Urinary bladder (tissue), 4 donors: ENCODE measurements around the gene SMURF2. TPM values are rescaled to one million over a fixed set of nuclear protein-coding genes. Genes with fewer than 3 reads are reported as not detected.
A peak's percentile ranks its signal among the peaks of the same experiment; 100 is the strongest.
"Not testable (repeated sequence)": the region's sequence is repeated elsewhere in the genome, so short reads cannot be mapped to it uniquely, and the experiment has no call there.

Experiments used
- DNase-seq: peaks from one replicate; pipeline ENCODE4 v3.0.0-alpha.2; 2015; ENCODE audit errors: extremely low spot score
- H3K27ac ChIP-seq: one replicate; pipeline ENCODE4 v1.5.1; 2013; ENCODE audit warnings: low read depth, mild to moderate bottlenecking, moderate library complexity
- H3K36me3 ChIP-seq: one replicate; pipeline ENCODE4 v1.6.1; 2013; ENCODE audit warnings: mild to moderate bottlenecking, moderate library complexity; ENCODE audit not compliant: insufficient read depth
- H3K4me1 ChIP-seq: one replicate; pipeline ENCODE4 v1.6.1; 2013; ENCODE audit warnings: mild to moderate bottlenecking, moderate library complexity; ENCODE audit not compliant: insufficient read depth
- H3K4me3 ChIP-seq: one replicate; pipeline ENCODE4 v1.5.1; 2013; ENCODE audit warnings: low read depth, low read length
- WGBS: extraction: QIAGEN DNeasy Blood & Tissue Kit; methylation state at CpG from one replicate; pipeline ENCODE4 v1.1.7; 2013; 5-methylcytosine and 5-hydroxymethylcytosine counted together
- polyA plus RNA-seq: library from polyadenylated mRNA; stranded (reverse); fragments of 200-250 nt; gene quantifications from one replicate; pipeline ENCODE4 v1.2.3, GENCODE V29; 2013
- total RNA-seq: library from RNA; depleted of rRNA; stranded (reverse); fragments of >200 nt; gene quantifications from one replicate; pipeline ENCODE4 v1.2.3, GENCODE V29; 2014
- donor health status: healthy with polysubstance abuse.
- donor health status: healthy.

SMURF2 gene
- total and polyA plus RNA-seq, 2 donors = 11.2 to 91.1 TPM

GRCh38 chr17:64660195-64660977, 1.7 kb downstream of the SMURF2 start:
- H3K4me3 ChIP-seq = peak overlapping the region; percentile 88
- not testable (repeated sequence) for DNase-seq, H3K4me1 ChIP-seq, H3K27ac ChIP-seq, H3K36me3 ChIP-seq
- 18% methylated on average over 11 of the region's 11 CpGs for WGBS

- H3K4me3 ChIP-seq = no peak overlapping the region
- H3K27ac ChIP-seq = no peak overlapping the region
- H3K4me1 ChIP-seq = peaks cover 2% of the 10 kb centered on the region
- H3K36me3 ChIP-seq = peaks cover 1% of the 10 kb centered on the region
- no peak for DNase-seq
These were observed 3.2 kb downstream of the SMURF2 start for GRCh38 chr17:64658931-64659330.

- no peak overlapping the region for H3K4me3 ChIP-seq
- H3K4me1 ChIP-seq = peaks cover 2% of the 10 kb centered on the region
- no peak overlapping the region for H3K27ac ChIP-seq
- H3K36me3 ChIP-seq = peaks cover 1% of the 10 kb centered on the region
- 83% methylated on average over 6 of the region's 6 CpGs for WGBS
- DNase-seq = no peak
These were observed 4.4 kb downstream of the SMURF2 start for GRCh38 chr17:64657610-64658125.

GRCh38 chr17:64655704-64656103, 6.4 kb downstream of the SMURF2 start:
- no peak overlapping the region for H3K4me3 ChIP-seq
- DNase-seq = no peak
- peaks cover 2% of the 10 kb centered on the region for H3K4me1 ChIP-seq
- H3K27ac ChIP-seq = no peak overlapping the region
- 97% methylated on average over 2 of the region's 2 CpGs for WGBS
- H3K36me3 ChIP-seq = peaks cover 1% of the 10 kb centered on the region

- WGBS = 69% methylated on average over 4 of the region's 4 CpGs
- Histone ChIP-seq H3K36me3 (peaks cover 1% of the 10 kb centered on the region), H3K4me1 (no peaks in the 10 kb centered on the region), H3K27ac (no peak overlapping the region), H3K4me3 (no peak overlapping the region)
- DNase-seq = no peak
These were observed 8.1 kb downstream of the SMURF2 start for GRCh38 chr17:64653985-64654355.

- WGBS = 71% methylated on average over 6 of the region's 6 CpGs
- H3K36me3 ChIP-seq = peaks cover 1% of the 10 kb centered on the region
- DNase-seq = no peak
- peak overlapping the region; percentile 29 for H3K27ac ChIP-seq
- no peaks in the 10 kb centered on the region for H3K4me1 ChIP-seq
- H3K4me3 ChIP-seq = no peak overlapping the region
These were observed 8.7 kb downstream of the SMURF2 start for GRCh38 chr17:64653325-64653984.

GRCh38 chr17:64651889-64652288, 10.2 kb downstream of the SMURF2 start:
- WGBS = 83% methylated on average over 3 of the region's 3 CpGs
- Histone ChIP-seq H3K27ac (no peak overlapping the region), H3K4me1 (no peaks in the 10 kb centered on the region), H3K4me3 (no peak overlapping the region), H3K36me3 (peaks cover 1% of the 10 kb centered on the region)
- DNase-seq = no peak

GRCh38 chr17:64648234-64648633, 13.9 kb downstream of the SMURF2 start:
- H3K36me3 ChIP-seq = no peaks in the 10 kb centered on the region
- H3K4me1 ChIP-seq = no peaks in the 10 kb centered on the region
- no peak overlapping the region for H3K4me3 ChIP-seq
- H3K27ac ChIP-seq = no peak overlapping the region
- 83% methylated on average over 1 of the region's 1 CpG for WGBS
- no peak for DNase-seq

GRCh38 chr17:64647817-64648216, 14.3 kb downstream of the SMURF2 start:
- DNase-seq = no peak
- Histone ChIP-seq H3K4me3 (no peak overlapping the region), H3K27ac (no peak overlapping the region), H3K36me3 (no peaks in the 10 kb centered on the region), H3K4me1 (no peaks in the 10 kb centered on the region)
- 100% methylated on average over 1 of the region's 1 CpG for WGBS

GRCh38 chr17:64639516-64639915, 22.6 kb downstream of the SMURF2 start:
- Histone ChIP-seq H3K27ac (no peak overlapping the region), H3K4me3 (no peak overlapping the region), H3K4me1 (peaks cover 2% of the 10 kb centered on the region), H3K36me3 (no peaks in the 10 kb centered on the region)
- DNase-seq = no peak
- WGBS = 94% methylated on average over 4 of the region's 4 CpGs

GRCh38 chr17:64638552-64639203, 23.4 kb downstream of the SMURF2 start:
- Histone ChIP-seq H3K27ac (no peak overlapping the region), H3K4me3 (no peak overlapping the region), H3K4me1 (peaks cover 2% of the 10 kb centered on the region), H3K36me3 (no peaks in the 10 kb centered on the region)
- DNase-seq = no peak
- 86% methylated on average over 2 of the region's 2 CpGs for WGBS

GRCh38 chr17:64635647-64636305, 26.3 kb downstream of the SMURF2 start:
- DNase-seq = no peak
- H3K27ac ChIP-seq = no peak overlapping the region
- WGBS = 65% methylated on average over 1 of the region's 1 CpG
- no peaks in the 10 kb centered on the region for H3K36me3 ChIP-seq
- H3K4me1 ChIP-seq = no peaks in the 10 kb centered on the region
- H3K4me3 ChIP-seq = no peak overlapping the region

- Histone ChIP-seq H3K4me3 (no peak overlapping the region), H3K27ac (no peak overlapping the region), H3K36me3 (no peaks in the 10 kb centered on the region), H3K4me1 (no peaks in the 10 kb centered on the region)
- DNase-seq = no peak
- 91% methylated on average over 1 of the region's 1 CpG for WGBS
These were observed 27.9 kb downstream of the SMURF2 start for GRCh38 chr17:64634218-64634617.
